ENCODE results near the gene NETO2.

DNA sequence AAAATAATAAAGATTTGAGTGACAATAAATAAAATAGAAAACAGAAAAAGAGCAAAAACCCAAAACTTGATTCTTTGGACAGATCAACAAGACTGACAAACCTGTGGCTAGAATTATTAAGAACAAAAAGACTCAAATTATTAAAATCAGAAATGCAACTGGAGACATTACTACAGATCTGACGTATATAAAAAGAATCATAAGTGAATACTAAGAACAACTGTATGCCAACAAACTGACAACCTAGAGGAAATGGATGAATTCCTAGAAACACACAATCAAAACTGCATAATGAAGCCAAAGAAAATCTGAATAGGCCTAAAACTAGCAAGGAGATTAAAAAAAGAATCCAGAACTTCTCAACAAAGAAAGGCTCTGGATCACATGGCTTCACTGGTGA, 47.4 kb downstream of the NETO2 start:
- no peak for TF ChIP-seq POLR2AphosphoS5 (IDR thresholded peaks at IDR 0.05)
- TF ChIP-seq, protein P1, sequence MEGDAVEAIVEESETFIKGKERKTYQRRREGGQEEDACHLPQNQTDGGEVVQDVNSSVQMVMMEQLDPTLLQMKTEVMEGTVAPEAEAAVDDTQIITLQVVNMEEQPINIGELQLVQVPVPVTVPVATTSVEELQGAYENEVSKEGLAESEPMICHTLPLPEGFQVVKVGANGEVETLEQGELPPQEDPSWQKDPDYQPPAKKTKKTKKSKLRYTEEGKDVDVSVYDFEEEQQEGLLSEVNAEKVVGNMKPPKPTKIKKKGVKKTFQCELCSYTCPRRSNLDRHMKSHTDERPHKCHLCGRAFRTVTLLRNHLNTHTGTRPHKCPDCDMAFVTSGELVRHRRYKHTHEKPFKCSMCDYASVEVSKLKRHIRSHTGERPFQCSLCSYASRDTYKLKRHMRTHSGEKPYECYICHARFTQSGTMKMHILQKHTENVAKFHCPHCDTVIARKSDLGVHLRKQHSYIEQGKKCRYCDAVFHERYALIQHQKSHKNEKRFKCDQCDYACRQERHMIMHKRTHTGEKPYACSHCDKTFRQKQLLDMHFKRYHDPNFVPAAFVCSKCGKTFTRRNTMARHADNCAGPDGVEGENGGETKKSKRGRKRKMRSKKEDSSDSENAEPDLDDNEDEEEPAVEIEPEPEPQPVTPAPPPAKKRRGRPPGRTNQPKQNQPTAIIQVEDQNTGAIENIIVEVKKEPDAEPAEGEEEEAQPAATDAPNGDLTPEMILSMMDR (IDR thresholded peaks at IDR 0.05): no peak

All from upper lobe of left lung (tissue), 4 donors.